MM.1S (cell line): ENCODE data around the gene SCAF4.

Experiments
- DNase-seq: peaks from one replicate; pipeline ENCODE4 v3.0.0-alpha.2; 2015
- H2AFZ ChIP-seq: fragments of 300-600 bp; sonication (generic); 2 replicates; pipeline ENCODE4 v1.6.0; 2016; ENCODE audit warnings: antibody characterized with exemption, low read length
- H3F3A ChIP-seq: fragments of 300-600 bp; sonication (generic); 2 replicates; pipeline ENCODE4 v1.6.1; 2016; ENCODE audit warnings: mild to moderate bottlenecking, antibody characterized with exemption, low read length, moderate library complexity, mixed read lengths; ENCODE audit not compliant: insufficient read depth
- H3K27ac ChIP-seq: fragments of 300-600 bp; sonication (generic); 2 replicates; pipeline ENCODE4 v1.5.1; 2016; ENCODE audit warnings: mild to moderate bottlenecking, low read length
- H3K27me3 ChIP-seq: fragments of 300-600 bp; sonication (generic); replicated peaks from 2 replicates; pipeline ENCODE4 v1.6.0; 2016; ENCODE audit warnings: low read length; ENCODE audit not compliant: insufficient read depth
- H3K36me3 ChIP-seq: fragments of 300-600 bp; sonication (generic); replicated peaks from 2 replicates; pipeline ENCODE4 v1.6.1; 2016; ENCODE audit warnings: mild to moderate bottlenecking, low read length, mixed read lengths; ENCODE audit not compliant: insufficient read depth
- H3K4me1 ChIP-seq: fragments of 300-600 bp; sonication (generic); 2 replicates; pipeline ENCODE4 v1.6.1; 2016; ENCODE audit warnings: low read length, mixed read lengths
- H3K4me2 ChIP-seq: fragments of 300-600 bp; sonication (generic); 2 replicates; pipeline ENCODE4 v1.6.0; 2016; ENCODE audit warnings: low read depth, low read length
- H3K4me3 ChIP-seq: fragments of 300-600 bp; sonication (generic); 2 replicates; pipeline ENCODE4 v1.5.1; 2016; ENCODE audit warnings: low read length, mixed read lengths
- H3K79me2 ChIP-seq: fragments of 300-600 bp; sonication (generic); 2 replicates; pipeline ENCODE4 v1.6.1; 2016; ENCODE audit warnings: mixed run types, low read length, mixed read lengths
- H3K9ac ChIP-seq: fragments of 300-600 bp; sonication (generic); 2 replicates; pipeline ENCODE4 v1.6.1; 2016; ENCODE audit warnings: low read length, mixed read lengths
- H3K9me2 ChIP-seq: fragments of 300-600 bp; sonication (generic); replicated peaks from 2 replicates; pipeline ENCODE4 v1.6.1; 2016; ENCODE audit warnings: mild to moderate bottlenecking, low read length, mixed read lengths; ENCODE audit not compliant: insufficient read depth
- H3K9me3 ChIP-seq: fragments of 300-600 bp; sonication (generic); replicated peaks from 2 replicates; pipeline ENCODE4 v1.6.1; 2016; ENCODE audit warnings: mild to moderate bottlenecking, low read length, mixed read lengths; ENCODE audit not compliant: insufficient read depth
- H4K20me1 ChIP-seq: fragments of 300-600 bp; sonication (generic); 2 replicates; pipeline ENCODE4 v1.6.1; 2016; ENCODE audit warnings: mild to moderate bottlenecking, low read length, moderate library complexity, mixed read lengths; ENCODE audit not compliant: insufficient read depth
- EZH2 ChIP-seq: fragments of 300-600 bp; sonication (generic); optimal IDR thresholded peaks from 2 replicates; pipeline ENCODE3; 2017; ENCODE audit warnings: low read depth, mild to moderate bottlenecking, antibody characterized with exemption, low read length, mixed read lengths
- EZH2phosphoT487 ChIP-seq: fragments of 300-600 bp; sonication (generic); IDR thresholded peaks from 2 replicates; pipeline ENCODE4 v1.6.1; 2018; ENCODE audit warnings: antibody characterized with exemption, low read length
- TF ChIP-seq, protein P1 (sequence below): fragments of 300-600 bp; sonication (generic); IDR thresholded peaks from 2 replicates; pipeline ENCODE4 v1.5.1; 2016; ENCODE audit warnings: antibody characterized with exemption, low read length, mixed read lengths

The SCAF4 gene

DNA sequence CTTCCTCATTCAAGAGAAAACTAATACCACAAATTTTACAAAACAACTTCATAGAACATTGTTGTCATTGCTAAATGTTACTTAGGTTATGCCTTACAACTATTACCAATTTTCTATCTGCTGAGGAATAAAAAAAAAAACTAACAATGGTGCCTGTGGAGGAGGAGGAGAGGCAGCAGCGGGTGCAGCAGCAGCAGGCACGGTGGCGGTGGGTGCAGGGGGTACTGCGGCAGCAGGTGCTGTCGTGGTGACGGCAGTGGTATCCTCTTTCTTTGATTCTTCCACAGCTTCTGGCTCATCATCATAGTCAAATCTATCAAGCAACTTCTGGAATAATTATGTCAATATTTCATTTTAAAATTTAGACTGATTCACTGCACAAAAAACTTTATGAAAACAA lies 35.5 kb downstream of the SCAF4 start:
- Histone ChIP-seq H3F3A (no peaks in the 10 kb centered on the region), H3K27ac (no peak overlapping the region), H2AFZ (no peak overlapping the region), H3K9me3 (no peaks in the 10 kb centered on the region), H3K9ac (no peak overlapping the region), H3K4me2 (no peak overlapping the region), H3K4me3 (no peak overlapping the region), H3K9me2 (no peaks in the 10 kb centered on the region), H3K36me3 (peaks cover 41% of the 10 kb centered on the region), H3K4me1 (no peaks in the 10 kb centered on the region), H4K20me1 (no peaks in the 10 kb centered on the region), H3K79me2 (peaks cover 8% of the 10 kb centered on the region; the same call in 1 of the 2 replicates), H3K27me3 (no peaks in the 10 kb centered on the region)
- TF ChIP-seq, protein P1, sequence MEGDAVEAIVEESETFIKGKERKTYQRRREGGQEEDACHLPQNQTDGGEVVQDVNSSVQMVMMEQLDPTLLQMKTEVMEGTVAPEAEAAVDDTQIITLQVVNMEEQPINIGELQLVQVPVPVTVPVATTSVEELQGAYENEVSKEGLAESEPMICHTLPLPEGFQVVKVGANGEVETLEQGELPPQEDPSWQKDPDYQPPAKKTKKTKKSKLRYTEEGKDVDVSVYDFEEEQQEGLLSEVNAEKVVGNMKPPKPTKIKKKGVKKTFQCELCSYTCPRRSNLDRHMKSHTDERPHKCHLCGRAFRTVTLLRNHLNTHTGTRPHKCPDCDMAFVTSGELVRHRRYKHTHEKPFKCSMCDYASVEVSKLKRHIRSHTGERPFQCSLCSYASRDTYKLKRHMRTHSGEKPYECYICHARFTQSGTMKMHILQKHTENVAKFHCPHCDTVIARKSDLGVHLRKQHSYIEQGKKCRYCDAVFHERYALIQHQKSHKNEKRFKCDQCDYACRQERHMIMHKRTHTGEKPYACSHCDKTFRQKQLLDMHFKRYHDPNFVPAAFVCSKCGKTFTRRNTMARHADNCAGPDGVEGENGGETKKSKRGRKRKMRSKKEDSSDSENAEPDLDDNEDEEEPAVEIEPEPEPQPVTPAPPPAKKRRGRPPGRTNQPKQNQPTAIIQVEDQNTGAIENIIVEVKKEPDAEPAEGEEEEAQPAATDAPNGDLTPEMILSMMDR = no peak
- TF ChIP-seq EZH2phosphoT487 = no peak
- DNase-seq = no peak

DNA sequence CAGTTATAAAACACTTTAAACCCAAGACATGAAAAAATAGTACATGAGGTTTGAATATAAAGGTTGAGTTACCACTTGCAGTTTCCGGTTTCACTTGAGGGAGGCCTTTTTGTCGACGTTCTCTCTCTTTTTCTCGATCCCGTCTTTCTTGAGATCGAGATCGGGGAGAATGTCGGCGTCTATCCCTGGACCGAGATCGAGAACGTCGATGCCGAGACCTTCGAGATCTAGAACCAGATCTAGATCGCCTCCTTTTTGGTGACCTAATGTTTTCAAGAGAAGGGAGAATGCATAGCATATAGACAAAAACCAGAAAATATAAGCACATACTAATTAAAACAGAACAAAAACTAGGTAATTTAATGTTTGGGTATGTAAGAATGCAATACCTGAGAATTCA lies 38.7 kb downstream of the SCAF4 start:
- TF ChIP-seq EZH2phosphoT487 = no peak
- TF ChIP-seq EZH2 = no peak
- TF ChIP-seq, protein P1 = no peak
- no peak overlapping the region for H2AFZ ChIP-seq
- H4K20me1 ChIP-seq = no peaks in the 10 kb centered on the region

DNA sequence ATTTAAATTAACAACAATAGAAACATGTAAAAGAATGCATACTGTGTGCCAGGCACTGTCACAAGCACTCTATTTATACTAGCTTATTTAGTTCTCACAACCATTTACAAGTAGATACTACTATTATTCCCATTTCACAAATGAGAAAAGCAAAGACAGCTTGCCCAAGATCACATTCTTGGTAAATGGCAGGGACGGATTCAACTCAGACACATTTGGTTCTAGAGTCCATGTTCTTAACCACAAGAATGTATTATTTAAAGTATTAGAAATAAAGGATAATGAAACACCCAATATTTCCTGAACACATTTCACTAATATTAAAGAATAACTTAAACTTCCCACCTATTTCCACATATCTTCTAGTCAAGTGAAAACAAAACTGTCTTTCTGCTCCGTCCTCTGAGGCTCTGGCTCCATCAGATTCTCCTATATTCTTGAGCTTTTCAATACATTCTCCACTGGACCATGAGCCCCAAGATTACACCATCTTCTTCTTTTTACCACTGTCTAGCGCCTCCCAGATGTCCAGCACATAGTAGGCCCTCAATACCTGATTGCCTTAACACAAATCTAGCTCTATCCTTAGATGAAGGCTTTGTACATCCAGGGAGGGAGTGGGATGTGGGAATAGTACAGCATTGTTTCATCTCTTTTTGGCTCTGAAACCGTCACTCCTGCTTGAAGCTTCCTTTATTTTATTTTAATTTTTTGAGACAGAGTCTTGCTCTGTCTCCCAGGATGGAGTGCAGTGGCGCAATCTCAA lies 43.1 kb downstream of the SCAF4 start:
- Histone ChIP-seq H3K36me3 (peaks cover 26% of the 10 kb centered on the region; the same call in 1 of the 2 replicates), H3K9ac (no peak overlapping the region), H3K9me2 (no peaks in the 10 kb centered on the region), H3K79me2 (peaks cover 12% of the 10 kb centered on the region; the same call in 1 of the 2 replicates), H3K27me3 (no peaks in the 10 kb centered on the region), H3K4me2 (no peak overlapping the region), H3F3A (no peaks in the 10 kb centered on the region), H3K27ac (no peak overlapping the region), H3K4me3 (no peak overlapping the region), H3K4me1 (no peaks in the 10 kb centered on the region), H2AFZ (no peak overlapping the region), H4K20me1 (no peaks in the 10 kb centered on the region), H3K9me3 (no peaks in the 10 kb centered on the region)
- DNase-seq = no peak
- TF ChIP-seq, protein P1 = no peak
- TF ChIP-seq EZH2 (no peak), EZH2phosphoT487 (no peak)

More for the DNA sequence above, 38.7 kb downstream of the SCAF4 start:
- DNase-seq = no peak
- Histone ChIP-seq H3K36me3 (peaks cover 33% of the 10 kb centered on the region; the same call in 1 of the 2 replicates), H3F3A (no peaks in the 10 kb centered on the region), H3K9ac (no peak overlapping the region), H3K4me1 (no peaks in the 10 kb centered on the region), H3K27ac (no peak overlapping the region), H3K79me2 (0 out of 2 replicates have a peak, but pooled peaks cover 6% of the 10 kb centered on the region), H3K9me3 (no peaks in the 10 kb centered on the region), H3K9me2 (no peaks in the 10 kb centered on the region), H3K4me2 (no peak overlapping the region), H3K4me3 (no peak overlapping the region), H3K27me3 (no peaks in the 10 kb centered on the region)
